ENCODE data around the gene ZNF232. TPM values are rescaled to one million over a fixed set of nuclear protein-coding genes. Genes with fewer than 3 reads are reported as not detected.

The ZNF232 gene
- total RNA-seq, 1 experiment from 2014 or later: 10.3 TPM

DNA sequence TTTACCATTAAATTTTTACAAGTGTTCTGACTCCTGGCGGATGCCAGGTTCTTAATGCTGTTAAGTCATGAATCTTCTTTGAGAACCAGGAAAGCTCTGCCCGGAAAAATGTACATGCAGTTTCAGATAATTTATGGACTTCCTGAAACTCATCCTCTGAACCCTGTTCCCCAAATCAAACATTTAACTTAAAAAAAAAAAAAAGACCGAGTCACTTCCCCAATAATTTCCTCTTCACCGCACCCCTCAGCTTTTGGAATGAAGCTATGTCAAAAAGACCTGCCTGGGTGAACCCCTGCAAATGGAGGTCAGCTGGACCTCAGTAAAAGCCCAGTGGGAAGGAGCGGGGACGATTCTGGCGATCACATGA lies 15.0 kb downstream of the ZNF232 start:
- H4K20me1 ChIP-seq (ENCODE audit: insufficient read depth): no peaks in the 10 kb centered on the region
- no peak for DNase-seq
- peaks cover 58% of the 10 kb centered on the region for H3K9me3 ChIP-seq (ENCODE audit: insufficient read depth, low read depth)
- CTCF ChIA-PET: no interaction called here
- H3K4me3 ChIP-seq: no peak overlapping the region
- no peak overlapping the region for H3K27ac ChIP-seq
- no peaks in the 10 kb centered on the region for H3K9me2 ChIP-seq (ENCODE audit: insufficient read depth)
- no peak overlapping the region for H3K4me2 ChIP-seq
- POLR2A ChIA-PET (ENCODE audit: unreplicated experiment): no interaction called here
- no peaks in the 10 kb centered on the region for H3F3A ChIP-seq (ENCODE audit: insufficient read depth, low read depth)
- intact Hi-C loops (cut with micrococcal nuclease; ENCODE audit: unreplicated experiment): no loop called here
- H3K4me1 ChIP-seq (replicated peaks; ENCODE audit: insufficient read depth): no peaks in the 10 kb centered on the region
- no peak overlapping the region for H2AFZ ChIP-seq
- no TSS peak for BruUV-seq (replicated peaks)
- no peaks in the 10 kb centered on the region for H3K36me3 ChIP-seq (ENCODE audit: low read depth)
- TF ChIP-seq CTCF (conservative IDR thresholded peaks at IDR 0.05) (no peak), EZH2 (IDR thresholded peaks at IDR 0.05; ENCODE audit: low read depth) (no peak)
- H3K79me2 ChIP-seq (ENCODE audit: low read depth): no peaks in the 10 kb centered on the region
- H3K27me3 ChIP-seq (ENCODE audit: insufficient read depth, low read depth): peaks cover 12% of the 10 kb centered on the region; the same call in 1 of the 2 replicates

DNA sequence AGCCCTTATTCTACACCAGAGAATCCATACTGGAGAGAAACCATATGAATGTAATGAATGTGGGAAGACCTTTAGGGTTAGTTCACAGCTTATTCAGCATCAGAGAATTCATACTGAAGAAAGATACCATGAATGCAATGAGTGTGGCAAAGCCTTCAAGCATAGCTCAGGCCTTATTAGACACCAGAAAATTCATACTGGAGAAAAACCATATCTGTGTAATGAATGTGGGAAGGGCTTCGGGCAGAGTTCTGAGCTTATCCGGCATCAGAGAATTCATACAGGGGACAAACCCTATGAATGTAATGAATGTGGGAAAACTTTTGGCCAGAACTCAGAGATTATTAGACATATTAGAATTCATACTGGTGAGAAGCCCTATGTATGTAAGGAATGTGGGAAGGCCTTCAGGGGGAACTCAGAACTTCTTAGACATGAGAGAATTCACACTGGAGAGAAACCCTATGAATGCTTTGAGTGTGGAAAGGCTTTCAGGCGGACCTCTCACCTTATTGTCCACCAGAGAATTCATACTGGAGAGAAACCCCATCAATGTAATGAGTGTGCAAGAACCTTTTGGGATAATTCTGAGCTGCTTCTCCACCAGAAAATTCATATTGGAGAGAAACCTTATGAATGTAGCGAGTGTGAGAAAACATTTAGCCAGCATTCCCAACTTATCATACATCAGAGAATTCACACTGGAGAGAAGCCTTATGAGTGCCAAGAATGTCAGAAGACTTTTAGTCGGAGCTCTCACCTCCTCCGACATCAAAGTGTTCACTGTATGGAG lies 19.3 kb downstream of the ZNF232 start:
- Histone ChIP-seq H3K36me3 (ENCODE audit: low read depth) (no peaks in the 10 kb centered on the region), H3K27me3 (ENCODE audit: insufficient read depth, low read depth) (no peaks in the 10 kb centered on the region), H3K4me1 (replicated peaks; ENCODE audit: insufficient read depth) (no peaks in the 10 kb centered on the region), H4K20me1 (ENCODE audit: insufficient read depth) (no peaks in the 10 kb centered on the region), H3K4me3 (no peak overlapping the region), H3K9me2 (ENCODE audit: insufficient read depth) (no peaks in the 10 kb centered on the region), H3F3A (ENCODE audit: insufficient read depth, low read depth) (no peaks in the 10 kb centered on the region), H3K9me3 (ENCODE audit: insufficient read depth, low read depth) (peaks cover 75% of the 10 kb centered on the region), H3K4me2 (no peak overlapping the region), H3K27ac (no peak overlapping the region), H3K79me2 (ENCODE audit: low read depth) (no peaks in the 10 kb centered on the region), H2AFZ (no peak overlapping the region)
- intact Hi-C loops (cut with micrococcal nuclease; ENCODE audit: unreplicated experiment): no loop called here
- BruUV-seq (replicated peaks): no TSS peak
- CTCF ChIA-PET: no interaction called here
- POLR2A ChIA-PET (ENCODE audit: unreplicated experiment): no interaction called here
- no peak for DNase-seq
- TF ChIP-seq EZH2 (IDR thresholded peaks at IDR 0.05; ENCODE audit: low read depth): no peak
- no peak for TF ChIP-seq CTCF (conservative IDR thresholded peaks at IDR 0.05)

DNA sequence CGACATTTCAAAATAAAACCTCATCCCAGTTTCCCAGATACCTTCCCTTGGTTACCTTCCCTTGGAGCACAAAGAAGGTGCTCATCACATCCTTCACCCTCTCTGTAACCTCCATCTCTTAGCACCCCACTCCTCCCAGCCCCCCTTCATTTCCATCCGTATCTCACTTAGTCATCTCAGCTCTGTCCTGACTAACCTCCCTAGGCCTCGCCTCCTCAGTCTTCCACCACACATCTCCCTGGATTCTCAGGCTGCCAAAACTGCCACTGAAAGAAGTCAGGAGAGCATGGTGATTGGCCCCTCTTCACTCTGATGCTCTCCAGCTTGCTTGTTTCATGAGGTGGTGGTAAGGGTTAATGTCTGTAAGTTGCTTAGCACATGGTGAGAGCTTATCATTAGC lies 31.1 kb downstream of the ZNF232 start:
- Histone ChIP-seq H3K9me2 (ENCODE audit: insufficient read depth) (no peaks in the 10 kb centered on the region), H3K27ac (no peak overlapping the region), H4K20me1 (ENCODE audit: insufficient read depth) (no peaks in the 10 kb centered on the region), H3F3A (ENCODE audit: insufficient read depth, low read depth) (no peaks in the 10 kb centered on the region; the same call in 1 of the 2 replicates), H3K4me2 (no peak overlapping the region), H3K36me3 (ENCODE audit: low read depth) (no peaks in the 10 kb centered on the region), H3K79me2 (ENCODE audit: low read depth) (no peaks in the 10 kb centered on the region), H3K9me3 (ENCODE audit: insufficient read depth, low read depth) (peaks cover 26% of the 10 kb centered on the region; the same call in 1 of the 2 replicates), H2AFZ (no peak overlapping the region), H3K4me1 (replicated peaks; ENCODE audit: insufficient read depth) (no peaks in the 10 kb centered on the region), H3K4me3 (no peak overlapping the region), H3K27me3 (ENCODE audit: insufficient read depth, low read depth) (no peaks in the 10 kb centered on the region; the same call in 1 of the 2 replicates)
- no TSS peak for BruUV-seq (replicated peaks)
- DNase-seq: no peak
- intact Hi-C loops (cut with micrococcal nuclease; ENCODE audit: unreplicated experiment): no loop called here
- TF ChIP-seq EZH2 (IDR thresholded peaks at IDR 0.05; ENCODE audit: low read depth) (no peak), CTCF (conservative IDR thresholded peaks at IDR 0.05) (no peak)
- POLR2A ChIA-PET (ENCODE audit: unreplicated experiment): no interaction called here
- CTCF ChIA-PET: no interaction called here

All from PC-9 (cell line).